ENCODE data around the gene SMIM28.

SMIM28 gene

GRCh38 chr6:138400326-138400725, 22.6 kb downstream of the SMIM28 start:
- TF ChIP-seq CTCF (conservative IDR thresholded peaks at IDR 0.05) (no peak), ZFX (IDR thresholded peaks at IDR 0.05) (no peak)
- peak overlapping the region; percentile 32; the same call in 1 of the 2 replicates for H3K27ac ChIP-seq

GRCh38 chr6:138401960-138402837, 24.5 kb downstream of the SMIM28 start:
- TF ChIP-seq CTCF (conservative IDR thresholded peaks at IDR 0.05) = no peak
- TF ChIP-seq ZFX (IDR thresholded peaks at IDR 0.05) = no peak
- H3K27ac ChIP-seq = peak overlapping the region; percentile 71

- no peak for TF ChIP-seq CTCF (conservative IDR thresholded peaks at IDR 0.05)
- no peak for TF ChIP-seq ZFX (IDR thresholded peaks at IDR 0.05)
- H3K27ac ChIP-seq = peak overlapping the region; percentile 91
These were observed 25.1 kb downstream of the SMIM28 start for GRCh38 chr6:138402838-138403187.

- no peak for TF ChIP-seq ZFX (IDR thresholded peaks at IDR 0.05)
- TF ChIP-seq CTCF (conservative IDR thresholded peaks at IDR 0.05) = no peak
- peak overlapping the region; percentile 91 for H3K27ac ChIP-seq
These were observed 25.7 kb downstream of the SMIM28 start for GRCh38 chr6:138403324-138403800.

- peak within 1 kb of the TSS; percentile 91 for H3K27ac ChIP-seq
- TF ChIP-seq CTCF (conservative IDR thresholded peaks at IDR 0.05) (peak; percentile 82), ZFX (IDR thresholded peaks at IDR 0.05) (peak; percentile 78)
These were observed 26.3 kb downstream of the SMIM28 start, which contains the start of gene HEBP2 for GRCh38 chr6:138403801-138404665. Gene HEBP2 (plus strand): TSS chr6:138404223. CDS start chr6:138404496, 273 bp downstream.

GRCh38 chr6:138404666-138405337, 27.1 kb downstream of the SMIM28 start:
- H3K27ac ChIP-seq = peak overlapping the region; percentile 91
- TF ChIP-seq ZFX (IDR thresholded peaks at IDR 0.05) (0 out of 2 replicates have a peak, but pooled peaks have one; percentile 30), CTCF (conservative IDR thresholded peaks at IDR 0.05) (no peak)
